DMS79 (cell line): ENCODE results near the gene MBNL1.

Experiments used
- DNase-seq: peaks from one replicate; lab custom pipeline; 2025; lab: John Stamatoyannopoulos, UW

Gene MBNL1

GRCh38 chr3:152447511-152447910 is 178.8 kb downstream of the MBNL1 start:
- DNase-seq, result no peak

DNA sequence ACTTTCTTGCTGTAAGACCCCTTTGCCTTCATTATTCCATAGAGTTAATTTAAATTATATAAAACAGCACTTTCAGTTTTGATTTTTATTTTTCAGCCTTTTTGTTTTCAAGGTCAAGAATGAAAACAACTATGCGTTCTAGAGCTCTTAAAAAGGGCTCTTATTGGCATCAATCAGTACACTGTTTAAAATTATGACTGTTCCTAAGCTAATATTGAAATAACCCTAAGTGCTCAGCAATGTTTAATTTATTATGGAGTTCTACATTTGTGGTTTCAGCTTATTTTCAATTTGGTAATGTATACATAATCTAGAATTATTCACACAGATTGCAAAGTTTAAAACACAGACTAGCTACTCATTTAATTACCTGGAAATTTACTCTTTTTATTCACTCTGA is 179.4 kb downstream of the MBNL1 start:
- no peak for DNase-seq

DNA sequence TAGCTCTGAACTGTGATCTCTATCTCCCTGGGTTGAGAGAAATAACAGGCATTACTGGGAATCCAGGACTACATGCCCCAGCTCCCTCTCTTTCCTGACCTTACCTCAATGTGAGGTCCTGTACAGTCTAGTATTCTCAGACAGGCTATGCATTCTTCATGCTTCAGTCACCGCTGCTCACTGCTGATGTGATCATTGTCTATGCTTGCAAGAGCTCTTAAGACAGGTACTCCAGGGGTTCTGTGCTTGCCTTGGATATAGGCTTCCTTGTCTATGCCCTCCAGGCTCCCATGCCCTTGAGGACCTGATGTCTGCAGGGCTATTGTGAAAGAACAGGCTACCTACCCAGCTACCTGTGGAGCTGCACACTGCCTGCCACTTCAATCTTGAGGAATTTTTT is 183.6 kb downstream of the MBNL1 start:
- peak; percentile 13 for DNase-seq

DNA sequence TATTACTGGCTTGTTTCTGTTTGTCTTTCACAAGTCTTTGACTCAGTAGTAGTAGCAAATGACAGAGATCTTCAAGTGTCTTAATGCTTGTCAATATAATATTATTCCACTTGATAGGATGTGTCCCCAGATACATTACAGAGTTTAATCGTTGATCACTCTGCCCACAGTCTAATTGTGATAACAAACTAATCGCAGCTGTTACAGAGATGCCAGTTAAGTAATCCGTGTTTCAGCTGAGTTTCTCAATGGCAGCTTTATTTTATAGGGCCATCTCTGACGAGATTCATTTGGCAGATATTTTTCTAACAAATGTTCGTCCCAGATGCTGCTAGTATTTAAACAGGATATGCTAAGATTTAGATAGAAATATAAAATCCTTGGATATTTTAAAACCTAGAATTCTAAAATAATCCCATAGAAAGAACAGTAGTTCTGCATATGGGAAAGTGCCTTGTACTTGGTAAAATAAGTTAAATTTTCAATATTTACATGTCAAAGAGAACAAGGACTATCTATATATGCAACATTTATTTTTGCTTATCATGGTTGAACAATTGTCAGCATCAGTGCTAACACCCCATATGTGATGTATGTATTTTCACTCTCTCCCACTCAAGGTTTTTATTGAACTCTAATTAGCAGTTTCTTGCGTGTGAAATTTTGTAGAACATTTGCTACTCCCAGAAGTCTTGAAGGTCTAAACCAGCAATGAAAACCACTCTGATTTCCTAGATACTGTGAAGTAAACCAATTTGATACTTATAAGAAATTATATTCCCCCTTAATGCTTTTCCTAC is 185.5 kb downstream of the MBNL1 start:
- no peak for DNase-seq

DNA sequence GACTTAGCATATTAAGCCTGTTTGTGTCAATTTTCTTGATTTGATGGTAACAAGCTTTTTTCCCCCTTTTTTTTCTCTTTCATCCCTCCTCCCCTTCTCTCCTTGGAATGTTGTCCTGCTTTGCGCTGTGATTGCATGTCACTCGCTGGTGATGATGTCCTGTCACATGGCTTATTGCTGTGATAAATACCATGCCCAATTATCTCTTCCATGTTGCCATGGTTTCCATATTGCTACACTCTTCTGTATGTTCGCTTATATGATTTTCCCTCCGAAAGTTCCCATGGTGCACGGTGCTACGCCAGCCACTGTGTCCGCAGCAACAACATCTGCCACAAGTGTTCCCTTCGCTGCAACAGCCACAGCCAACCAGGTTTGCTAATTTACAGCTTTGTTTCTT is 187.3 kb downstream of the MBNL1 start:
- DNase-seq, result no peak

DNA sequence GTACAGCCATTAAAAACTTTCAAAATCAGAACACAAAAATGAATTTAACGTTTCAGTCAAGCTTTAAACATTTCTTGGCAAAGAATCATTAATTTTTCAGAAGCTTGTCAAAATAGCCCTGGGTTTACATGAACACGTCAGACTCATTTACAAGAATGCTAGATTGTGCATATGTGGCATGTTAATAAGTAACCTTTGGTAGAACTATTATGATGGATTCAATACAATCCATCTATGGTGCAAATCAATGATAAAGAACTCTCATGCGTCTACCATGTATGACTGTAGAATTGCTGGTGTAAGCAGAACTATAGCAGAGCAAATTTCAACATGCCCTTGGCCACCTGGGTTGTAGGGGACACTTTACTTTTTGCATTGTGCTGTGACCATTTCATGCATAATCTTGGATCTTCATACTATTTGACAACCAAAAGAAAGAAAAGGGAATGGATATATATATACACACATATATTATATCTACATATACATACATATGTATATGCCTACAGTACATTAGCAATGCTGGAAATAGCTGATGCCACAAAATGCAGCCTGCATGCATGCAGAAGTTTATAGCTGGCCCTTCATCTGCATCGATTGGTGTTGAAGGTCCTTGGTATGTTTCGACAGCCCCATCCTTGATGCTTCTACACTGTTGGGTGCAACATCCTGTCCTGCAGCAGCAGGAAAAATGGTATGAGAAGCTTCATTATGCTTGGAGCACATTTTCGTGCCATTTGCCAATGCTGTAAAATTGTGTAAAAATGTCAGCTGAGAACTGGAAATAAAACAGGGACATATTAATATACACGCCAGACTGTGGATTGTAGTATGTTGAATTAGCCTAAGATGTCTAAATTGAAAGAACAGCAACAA is 189.0 kb downstream of the MBNL1 start:
- no peak for DNase-seq

- DNase-seq, result no peak
Observed at GRCh38 chr3:152458376-152459117, 189.8 kb downstream of the MBNL1 start.

- DNase-seq, result no peak
Observed at GRCh38 chr3:152459118-152459515, 190.4 kb downstream of the MBNL1 start.

DNA sequence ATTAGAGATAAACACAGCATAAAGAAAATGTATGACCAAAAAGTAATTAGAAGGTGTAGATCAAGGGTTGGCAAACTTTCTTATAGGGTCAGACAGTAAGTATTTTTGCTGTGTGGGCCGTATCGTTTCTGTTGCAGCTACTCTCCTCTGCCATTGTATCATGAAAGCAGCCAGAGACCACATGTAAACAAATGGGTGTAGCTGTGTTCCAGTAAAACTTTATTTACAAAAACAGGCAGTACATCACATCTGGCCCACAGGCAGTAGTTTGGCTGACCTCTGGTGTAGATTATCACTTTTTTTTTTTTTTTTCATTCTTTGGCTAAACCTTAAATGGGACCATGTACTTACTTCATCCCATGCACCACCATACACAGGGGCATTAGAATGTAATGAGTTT is 190.8 kb downstream of the MBNL1 start:
- DNase-seq, result no peak

GRCh38 chr3:152460936-152461335 is 192.2 kb downstream of the MBNL1 start:
- DNase-seq, result no peak

DNA sequence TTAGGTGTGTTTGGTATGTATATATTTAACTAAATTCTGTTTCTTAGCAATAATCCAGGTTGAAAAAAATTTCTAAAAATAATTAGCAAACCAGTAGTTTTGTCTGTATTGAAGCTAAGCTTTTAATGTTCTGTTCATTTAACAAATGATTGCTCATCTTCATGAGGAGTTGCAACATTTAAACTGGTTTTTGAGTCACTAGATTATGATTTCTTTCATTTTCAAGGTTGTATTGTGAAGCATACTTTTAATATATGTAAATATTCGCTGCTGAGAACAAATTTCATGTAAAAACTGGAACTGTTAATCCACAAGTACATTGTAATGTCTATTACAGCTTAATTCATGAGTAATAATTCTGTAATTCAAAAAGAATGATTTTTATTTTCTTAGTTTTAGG is 192.7 kb downstream of the MBNL1 start:
- DNase-seq, result no peak

- no peak for DNase-seq
Observed at GRCh38 chr3:152466784-152467183, 198.1 kb downstream of the MBNL1 start.

DNA sequence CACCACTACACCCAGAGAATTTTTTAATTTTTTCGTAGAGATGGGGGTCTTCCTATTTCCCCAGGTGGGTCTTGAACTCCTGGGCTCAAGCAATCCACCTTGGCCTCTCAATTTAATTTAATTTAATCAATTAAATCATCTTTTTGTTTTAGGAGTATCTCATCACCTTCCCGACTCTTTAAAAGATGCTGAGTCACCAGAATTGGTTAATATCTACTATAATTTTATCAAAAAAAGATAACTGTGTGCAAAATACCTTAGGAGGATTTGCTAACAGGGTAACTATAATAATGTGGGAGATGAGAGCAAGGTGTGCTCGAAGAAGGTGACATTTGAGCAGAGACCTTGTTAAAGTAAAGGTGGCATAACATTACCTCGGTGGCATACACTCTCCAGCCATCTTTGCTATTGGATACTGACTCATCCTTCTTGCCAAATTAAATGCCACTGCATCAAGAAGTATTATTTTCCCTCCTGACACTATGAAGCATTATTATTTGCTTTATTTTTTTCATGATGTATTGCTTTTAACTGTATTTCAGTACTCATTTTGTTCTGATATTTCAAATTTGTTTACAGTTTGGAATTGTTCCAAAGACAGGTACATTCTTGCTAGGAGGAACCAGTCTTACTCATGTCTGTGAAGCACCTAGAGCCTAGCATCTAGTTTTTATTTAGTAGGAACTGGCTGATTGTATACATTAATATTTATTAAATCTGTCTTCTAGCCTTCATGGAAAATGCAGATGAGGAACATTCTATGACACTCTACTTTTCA is 200.7 kb downstream of the MBNL1 start:
- DNase-seq, result no peak

DNA sequence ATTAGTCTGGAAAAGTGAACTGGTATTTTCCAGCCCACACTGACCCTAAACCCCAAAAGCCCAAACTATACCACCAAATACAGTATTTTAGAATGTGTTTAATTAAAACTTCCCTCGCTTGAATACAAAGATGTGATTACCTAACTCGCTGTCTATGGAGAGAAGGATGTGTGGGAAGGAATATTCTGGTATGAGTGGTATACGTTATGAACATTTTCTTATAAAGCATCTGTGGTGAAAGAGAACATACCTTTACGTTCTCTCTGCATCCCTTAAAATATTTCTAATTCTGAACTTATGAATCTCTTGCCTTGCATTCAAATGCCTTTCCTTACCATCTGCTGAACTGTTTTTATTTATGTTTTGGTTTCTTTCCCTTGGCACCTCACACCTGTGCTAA is 201.4 kb downstream of the MBNL1 start:
- DNase-seq, result no peak

DNA sequence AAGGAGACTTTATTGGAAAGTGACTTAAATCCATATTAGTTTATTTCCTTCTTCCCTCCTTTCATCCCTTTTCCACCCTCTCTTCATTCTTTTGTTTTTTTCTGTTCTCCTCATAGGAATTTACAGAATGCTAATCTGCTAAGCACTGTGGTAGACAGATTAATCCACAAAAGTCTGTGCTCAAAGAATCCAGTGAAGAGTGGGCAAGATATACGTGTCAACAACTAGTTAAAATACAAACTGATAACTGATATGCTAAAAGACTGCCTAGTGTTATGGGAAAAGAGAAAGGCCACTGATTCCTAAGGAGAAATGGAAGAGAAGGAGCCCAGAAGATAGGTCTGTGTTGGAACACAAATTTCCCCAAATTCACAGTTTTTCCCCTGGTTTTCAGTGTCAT is 202.2 kb downstream of the MBNL1 start:
- no peak for DNase-seq

DNA sequence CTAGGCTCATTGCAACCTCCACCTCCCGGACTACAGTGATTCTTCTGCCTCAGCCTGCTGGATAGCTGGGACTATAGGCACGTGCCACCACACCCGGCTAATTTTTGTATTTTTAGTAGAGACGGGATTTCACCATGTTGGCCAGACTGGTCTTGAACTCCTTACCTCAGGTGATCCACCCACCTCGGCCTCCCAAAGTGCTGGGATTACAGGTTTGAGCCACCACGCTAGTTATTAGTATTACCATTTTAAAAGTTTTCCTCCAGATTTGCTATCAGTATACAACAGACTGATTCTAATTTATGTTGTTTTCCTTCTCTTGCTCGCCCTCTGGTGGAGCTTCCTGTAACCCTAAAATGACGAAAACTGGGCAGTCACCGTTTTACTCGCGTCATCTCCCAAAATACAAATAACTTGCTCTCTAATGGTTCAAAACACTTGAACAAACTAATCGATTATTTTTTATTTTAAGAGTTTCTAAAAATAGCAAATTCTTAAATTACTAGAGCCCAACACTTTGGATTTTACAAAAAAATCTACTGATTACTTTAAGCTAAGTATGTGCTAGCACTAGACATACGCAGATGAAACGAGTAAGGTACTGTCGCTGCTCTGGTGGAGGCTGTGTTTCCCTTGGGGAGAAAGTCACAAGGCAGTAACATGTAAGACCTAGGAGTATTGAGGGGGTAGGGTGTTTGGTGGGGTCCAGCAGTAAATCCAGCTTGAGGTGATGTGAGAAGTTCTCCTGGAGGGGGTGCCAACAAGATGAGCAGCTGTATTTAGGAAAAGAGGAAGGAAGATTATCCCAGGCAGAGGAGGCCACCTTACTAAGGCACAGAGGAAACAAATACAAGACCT is 203.3 kb downstream of the MBNL1 start:
- DNase-seq, result peak; percentile 5

DNA sequence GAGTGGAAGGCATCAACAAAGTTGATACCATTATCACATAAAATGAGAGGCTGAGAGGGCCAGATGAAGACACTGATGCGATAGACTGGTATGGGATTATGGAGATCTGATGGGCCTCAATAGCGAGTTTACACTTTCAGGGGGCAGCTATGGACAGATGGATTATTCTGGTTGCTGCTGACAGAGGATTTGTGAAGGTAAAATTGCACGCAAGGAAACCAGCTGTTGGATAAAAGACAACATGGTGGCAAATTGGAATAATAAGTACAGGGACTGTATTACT is 203.9 kb downstream of the MBNL1 start:
- DNase-seq, result no peak

DNA sequence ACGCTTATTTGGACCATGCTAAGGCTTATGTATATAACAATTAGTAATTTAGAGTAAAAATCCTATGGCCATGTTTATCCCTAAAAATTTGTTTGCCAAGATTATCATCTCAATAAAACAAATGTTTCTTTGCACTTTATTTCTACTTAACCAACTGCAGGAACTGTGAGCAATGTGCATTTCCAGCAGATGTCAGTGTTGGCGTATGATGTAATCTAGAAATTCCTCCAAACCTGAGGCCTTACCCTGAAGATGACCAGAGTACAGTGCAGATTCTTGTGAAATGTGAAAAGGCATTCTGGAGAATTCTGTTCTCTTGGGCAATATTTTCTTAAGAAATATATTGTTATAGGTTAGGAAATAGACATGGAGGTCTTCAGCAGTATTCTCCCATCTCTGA is 205.9 kb downstream of the MBNL1 start:
- no peak for DNase-seq

DNA sequence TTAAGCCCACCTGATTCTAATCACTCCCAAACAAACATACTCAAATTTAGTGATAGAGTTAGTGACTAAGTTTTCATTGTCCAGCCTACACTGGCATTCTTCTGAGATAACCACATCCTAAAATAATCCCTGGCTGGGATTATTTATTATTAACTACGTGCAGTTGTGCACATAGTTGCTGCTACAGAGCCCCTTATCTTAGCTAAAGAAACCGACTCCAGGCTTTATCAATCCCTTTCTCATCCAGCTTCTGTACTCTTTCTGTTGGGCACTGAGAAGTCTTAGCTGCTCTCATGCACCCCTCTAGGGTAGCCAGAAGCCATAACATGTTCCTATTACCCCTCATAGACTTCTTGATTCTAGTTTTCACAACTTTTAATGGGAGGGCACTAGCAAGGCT is 208.7 kb downstream of the MBNL1 start:
- no peak for DNase-seq

- no peak for DNase-seq
Observed at GRCh38 chr3:152480282-152480953, 211.7 kb downstream of the MBNL1 start.

DNA sequence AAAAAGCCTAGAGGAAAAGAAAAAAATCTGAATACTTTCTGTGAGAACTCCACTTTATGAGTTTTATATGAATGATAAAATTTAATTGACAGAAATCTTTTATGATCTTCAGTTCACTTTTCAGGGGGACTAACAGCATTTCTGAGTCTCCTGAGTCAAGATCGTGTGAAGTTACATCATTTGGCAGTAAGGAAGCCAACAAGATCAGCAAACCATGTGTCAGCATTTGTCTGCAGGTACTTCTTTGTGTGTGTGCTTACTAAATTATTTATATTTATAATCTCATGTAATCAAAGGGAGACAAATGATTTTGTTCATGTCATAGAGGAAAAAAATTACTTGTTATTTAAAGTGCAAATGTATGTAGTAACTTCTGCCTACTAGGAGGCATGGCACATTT is 217.6 kb downstream of the MBNL1 start:
- no peak for DNase-seq
